ENCODE results near the gene GAD1.

GAD1 gene

DNA sequence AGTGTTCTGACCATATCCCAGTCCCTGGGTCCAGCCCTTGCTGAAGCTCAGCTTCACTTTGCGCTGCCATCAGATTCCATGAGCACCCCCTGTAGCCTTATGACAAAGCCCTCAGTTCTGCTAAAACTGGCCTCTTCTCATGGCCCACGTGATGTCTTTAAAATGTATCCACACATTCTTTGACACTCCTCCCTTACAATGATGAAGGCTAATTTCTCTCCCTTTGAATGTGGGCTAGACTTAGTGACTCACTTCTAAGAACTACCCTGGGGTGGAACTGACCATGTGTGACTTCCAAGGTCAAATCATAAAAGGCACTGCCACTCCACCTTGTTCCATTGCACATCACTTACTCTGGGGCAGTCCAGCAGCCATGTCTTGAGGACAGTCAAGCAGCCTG, 67.0 kb downstream of the GAD1 start:
- Mint-ChIP-seq H3K27ac (no peak overlapping the region), H3K4me1 (ENCODE audit: low read depth) (peaks cover under 1% of the 10 kb centered on the region), H3K27me3 (peaks cover 14% of the 10 kb centered on the region), H3K4me3 (no peak overlapping the region), H3K36me3 (ENCODE audit: low read depth) (no peaks in the 10 kb centered on the region), H3K9me3 (no peaks in the 10 kb centered on the region)
- DNase-seq, result no peak

- Mint-ChIP-seq H3K36me3 (ENCODE audit: low read depth) (no peaks in the 10 kb centered on the region), H3K4me3 (no peak overlapping the region), H3K27ac (no peak overlapping the region), H3K4me1 (ENCODE audit: low read depth) (no peaks in the 10 kb centered on the region), H3K9me3 (no peaks in the 10 kb centered on the region), H3K27me3 (peaks cover 14% of the 10 kb centered on the region)
- no peak for DNase-seq
These were observed 68.6 kb downstream of the GAD1 start for GRCh38 chr2:170885130-170885791.

GRCh38 chr2:170886386-170886785, 69.7 kb downstream of the GAD1 start:
- DNase-seq, result no peak
- Mint-ChIP-seq H3K9me3 (no peaks in the 10 kb centered on the region), H3K27me3 (peaks cover 14% of the 10 kb centered on the region), H3K4me1 (ENCODE audit: low read depth) (no peaks in the 10 kb centered on the region), H3K4me3 (no peak overlapping the region), H3K36me3 (ENCODE audit: low read depth) (no peaks in the 10 kb centered on the region), H3K27ac (no peak overlapping the region)

GRCh38 chr2:170887496-170887895, 70.8 kb downstream of the GAD1 start:
- H3K4me1 Mint-ChIP-seq (ENCODE audit: low read depth), result no peaks in the 10 kb centered on the region
- DNase-seq, result no peak
- H3K4me3 Mint-ChIP-seq, result no peak overlapping the region
- no peak overlapping the region for H3K27ac Mint-ChIP-seq
- H3K27me3 Mint-ChIP-seq, result peaks cover 14% of the 10 kb centered on the region
- no peaks in the 10 kb centered on the region for H3K9me3 Mint-ChIP-seq
- H3K36me3 Mint-ChIP-seq (ENCODE audit: low read depth), result no peaks in the 10 kb centered on the region

DNA sequence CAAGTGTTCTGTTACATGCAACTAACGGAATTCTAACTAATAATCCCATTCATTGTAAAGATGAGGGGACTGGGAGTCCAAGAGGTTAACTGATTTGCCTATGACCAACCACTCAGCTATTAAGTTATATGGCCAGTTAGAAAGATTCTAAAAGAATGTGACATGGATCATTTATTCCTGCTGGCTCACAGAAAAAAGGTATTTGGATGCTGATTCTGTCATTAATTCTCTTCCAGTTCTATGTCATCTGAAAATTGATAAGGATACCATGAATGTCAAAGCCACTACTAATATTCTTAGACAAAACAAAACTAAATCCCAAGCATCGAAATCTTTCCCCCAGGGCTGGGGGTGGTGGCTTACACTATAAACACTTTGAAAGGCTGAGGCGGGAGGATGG, 71.2 kb downstream of the GAD1 start:
- no peak for DNase-seq
- H3K9me3 Mint-ChIP-seq, result no peaks in the 10 kb centered on the region
- no peak overlapping the region for H3K27ac Mint-ChIP-seq
- H3K36me3 Mint-ChIP-seq (ENCODE audit: low read depth), result no peaks in the 10 kb centered on the region
- peaks cover 13% of the 10 kb centered on the region for H3K27me3 Mint-ChIP-seq
- no peaks in the 10 kb centered on the region for H3K4me1 Mint-ChIP-seq (ENCODE audit: low read depth)
- H3K4me3 Mint-ChIP-seq, result no peak overlapping the region

- no peaks in the 10 kb centered on the region for H3K9me3 Mint-ChIP-seq
- no peaks in the 10 kb centered on the region for H3K27me3 Mint-ChIP-seq
- no peaks in the 10 kb centered on the region for H3K36me3 Mint-ChIP-seq (ENCODE audit: low read depth)
- H3K27ac Mint-ChIP-seq, result no peak overlapping the region
- no peak overlapping the region for H3K4me3 Mint-ChIP-seq
- H3K4me1 Mint-ChIP-seq (ENCODE audit: low read depth), result no peaks in the 10 kb centered on the region
- no peak for DNase-seq
These were observed 75.2 kb downstream of the GAD1 start for GRCh38 chr2:170891893-170892292.

DNA sequence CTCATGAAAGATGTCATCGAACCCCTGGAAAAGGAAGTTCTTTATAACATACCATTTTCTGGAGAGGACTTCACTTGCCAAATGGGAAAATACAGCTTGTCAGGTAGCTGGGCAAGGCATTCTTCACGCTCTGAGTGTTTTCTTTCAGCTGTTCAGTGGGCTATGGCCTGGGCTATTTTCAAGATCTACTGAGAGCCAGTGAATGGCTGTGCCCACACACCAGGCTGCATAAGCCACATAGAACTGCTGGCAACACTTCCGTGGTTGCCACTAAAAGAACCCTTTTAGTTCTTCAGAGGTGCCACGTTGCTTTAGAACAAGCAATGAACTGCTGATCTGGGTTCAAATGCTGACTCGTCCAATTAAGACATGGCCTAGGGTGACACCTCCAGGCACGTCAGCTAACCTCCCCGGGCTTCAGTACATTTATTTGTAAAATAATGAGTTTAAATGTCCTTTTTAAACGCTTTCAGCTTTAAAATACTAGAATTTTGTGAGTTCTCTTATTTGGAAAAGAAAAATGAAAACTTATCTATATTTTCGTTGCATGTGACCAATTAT, 75.8 kb downstream of the GAD1 start:
- Mint-ChIP-seq H3K4me1 (ENCODE audit: low read depth) (no peaks in the 10 kb centered on the region), H3K4me3 (no peak overlapping the region), H3K27me3 (no peaks in the 10 kb centered on the region), H3K9me3 (no peaks in the 10 kb centered on the region), H3K36me3 (ENCODE audit: low read depth) (no peaks in the 10 kb centered on the region), H3K27ac (no peak overlapping the region)
- DNase-seq, result no peak

DNA sequence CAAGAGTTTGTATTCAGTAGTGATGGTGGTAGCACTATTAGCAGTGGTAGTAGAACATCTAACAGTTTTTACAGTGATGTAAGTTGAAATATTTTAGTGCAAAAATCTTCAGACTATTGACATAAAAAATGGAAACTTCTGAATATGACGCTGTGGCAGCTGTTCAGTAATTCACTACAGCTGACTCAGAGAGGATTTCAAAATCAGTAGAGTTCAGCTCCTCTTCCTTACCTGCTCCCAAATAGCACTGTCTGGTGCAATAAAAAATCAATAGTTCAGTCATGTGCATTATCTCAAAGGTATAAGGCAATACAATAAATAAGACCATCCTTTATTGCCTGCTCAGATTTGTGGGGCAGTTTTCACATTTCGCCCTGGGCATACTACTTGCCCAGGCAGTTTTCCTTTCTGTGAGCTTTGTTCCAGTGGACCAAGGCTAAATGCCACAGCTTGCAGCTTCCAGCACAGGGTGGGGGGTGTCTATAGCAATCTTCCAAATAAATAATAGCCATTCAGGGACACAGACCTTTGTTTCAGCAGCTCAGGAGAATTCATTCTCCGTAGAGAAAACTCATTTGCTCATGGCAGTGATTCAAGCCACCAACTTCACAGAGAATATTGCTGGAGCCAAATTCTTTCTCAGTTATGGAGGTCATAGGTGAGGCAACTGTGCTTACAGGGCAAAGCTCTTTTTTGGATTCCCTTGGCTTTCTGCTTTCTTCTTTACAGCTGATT, 78.5 kb downstream of the GAD1 start:
- no peaks in the 10 kb centered on the region for H3K36me3 Mint-ChIP-seq (ENCODE audit: low read depth)
- DNase-seq, result no peak
- no peak overlapping the region for H3K27ac Mint-ChIP-seq
- H3K4me3 Mint-ChIP-seq, result no peak overlapping the region
- no peaks in the 10 kb centered on the region for H3K9me3 Mint-ChIP-seq
- H3K27me3 Mint-ChIP-seq, result peaks cover 4% of the 10 kb centered on the region
- no peaks in the 10 kb centered on the region for H3K4me1 Mint-ChIP-seq (ENCODE audit: low read depth)

DNA sequence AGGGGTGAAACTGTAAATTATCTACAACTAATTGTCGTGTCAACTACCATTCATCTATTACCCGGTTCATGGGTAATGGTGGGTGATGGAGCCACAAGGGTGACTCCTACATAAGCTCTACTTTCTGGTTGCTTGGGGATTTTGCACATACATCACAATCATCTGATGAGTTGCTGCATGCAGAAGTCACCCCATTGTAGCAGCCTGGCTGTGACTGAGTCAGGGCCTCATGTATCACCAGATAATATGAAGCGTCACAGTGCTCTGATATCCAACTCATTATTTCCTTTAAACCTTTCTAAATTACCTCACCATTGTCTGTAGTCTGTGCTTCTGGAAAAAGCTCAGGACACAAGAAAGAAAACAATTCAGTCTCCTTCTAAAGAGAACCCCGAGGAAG, 79.9 kb downstream of the GAD1 start:
- no peak overlapping the region for H3K4me3 Mint-ChIP-seq

DNA sequence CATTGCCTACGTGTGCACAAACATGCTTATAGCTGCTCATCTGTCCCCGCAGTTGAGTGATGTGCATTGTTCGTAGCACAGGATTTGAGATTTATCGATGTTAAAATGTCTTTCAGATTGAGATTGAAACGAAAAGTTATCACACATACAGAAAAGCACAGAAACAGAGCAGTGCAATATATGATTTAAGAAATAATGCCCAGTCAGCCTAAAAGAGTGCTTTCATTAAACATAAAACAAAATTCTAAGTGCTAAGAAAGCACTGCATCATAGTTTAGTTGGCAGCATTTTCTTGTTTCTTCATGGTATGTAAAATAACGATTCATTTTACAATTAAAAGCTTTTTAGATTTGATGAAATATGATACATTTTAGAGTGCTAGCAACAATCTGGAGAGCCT, 80.4 kb downstream of the GAD1 start:
- Mint-ChIP-seq H3K4me1 (ENCODE audit: low read depth) (no peaks in the 10 kb centered on the region), H3K9me3 (no peaks in the 10 kb centered on the region), H3K27ac (no peak overlapping the region)

More for the DNA sequence above, 79.9 kb downstream of the GAD1 start:
- Mint-ChIP-seq H3K27ac (no peak overlapping the region), H3K4me1 (ENCODE audit: low read depth) (no peaks in the 10 kb centered on the region), H3K9me3 (no peaks in the 10 kb centered on the region), H3K27me3 (peaks cover 4% of the 10 kb centered on the region), H3K36me3 (ENCODE audit: low read depth) (no peaks in the 10 kb centered on the region)
- DNase-seq, result no peak

DNA sequence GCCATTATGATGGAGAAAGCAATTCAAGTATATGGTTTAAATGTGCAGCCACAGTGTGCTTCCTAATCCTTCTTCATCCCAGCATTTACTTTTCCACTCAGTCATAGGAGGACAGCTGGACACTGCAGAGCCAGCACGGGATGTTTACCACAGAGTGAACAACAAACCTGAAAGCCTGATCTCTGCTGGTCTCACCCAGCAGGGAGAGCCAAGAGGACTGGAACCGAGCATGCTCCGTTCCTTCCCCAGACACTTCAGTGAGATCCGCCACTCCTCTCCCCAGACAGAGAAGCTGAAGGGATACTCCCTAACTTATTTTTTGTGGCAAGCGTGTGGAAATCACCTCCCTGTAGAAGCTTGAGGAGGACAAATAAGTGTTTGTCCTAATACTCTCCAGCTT, 89.2 kb downstream of the GAD1 start:
- Mint-ChIP-seq H3K4me3 (no peak overlapping the region), H3K27ac (no peak overlapping the region), H3K36me3 (ENCODE audit: low read depth) (peaks cover 7% of the 10 kb centered on the region), H3K9me3 (peaks cover 17% of the 10 kb centered on the region), H3K27me3 (peaks cover 9% of the 10 kb centered on the region), H3K4me1 (ENCODE audit: low read depth) (no peaks in the 10 kb centered on the region)
- DNase-seq, result no peak

More for the DNA sequence above, 80.4 kb downstream of the GAD1 start:
- Mint-ChIP-seq H3K4me3 (no peak overlapping the region), H3K27me3 (peaks cover 4% of the 10 kb centered on the region), H3K36me3 (ENCODE audit: low read depth) (no peaks in the 10 kb centered on the region)
- DNase-seq, result no peak

Data from activated T-cell treated with anti-CD3 and anti-CD28 coated beads, Interleukin-2, amount 50 U/mL, for 24 hours (primary cell).